ENCODE data around the gene TPP2.

TPP2 gene

DNA sequence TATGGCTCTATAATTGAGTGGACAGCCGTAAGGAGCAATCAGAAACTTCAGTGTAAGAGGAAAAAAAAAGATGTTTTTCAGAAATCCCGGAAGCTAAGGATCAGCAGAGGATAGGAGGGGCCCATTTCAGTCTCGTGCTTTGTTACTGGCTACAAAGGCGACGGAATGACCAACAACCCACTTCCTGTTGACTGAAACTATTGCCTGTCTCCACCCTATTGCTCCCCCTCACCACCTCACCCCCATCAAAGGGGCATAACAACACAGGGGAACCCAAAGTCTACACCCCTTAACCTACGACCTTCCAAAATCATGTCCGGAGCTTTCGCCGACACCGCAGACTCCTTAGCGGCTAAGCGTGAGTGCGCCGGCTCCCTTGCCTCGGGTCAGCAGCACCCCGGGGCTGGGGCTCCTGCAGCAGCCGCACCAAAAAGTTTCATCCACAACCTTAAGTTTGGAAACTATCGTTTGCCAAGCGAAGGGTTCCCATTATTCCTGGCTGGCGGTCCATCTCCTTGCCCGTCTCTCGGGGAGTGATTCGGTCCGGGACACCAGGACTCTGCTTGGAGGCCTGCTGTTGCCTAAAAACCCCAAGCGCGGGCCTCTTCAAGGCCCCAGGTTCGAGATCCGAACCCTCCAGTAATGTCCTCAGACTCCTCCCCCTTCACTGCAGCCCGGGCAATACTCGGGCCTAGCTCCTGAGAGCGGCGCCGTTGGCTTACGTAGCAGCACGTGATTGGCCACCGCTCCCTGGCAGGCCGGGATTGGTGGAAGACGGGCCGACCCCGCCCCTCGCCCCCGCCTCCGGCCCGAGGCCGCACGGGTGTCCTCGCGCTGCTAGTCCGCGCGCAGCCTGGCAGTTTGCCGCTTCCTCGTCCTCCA is at the start of gene TPP2:
TPP2 (plus strand) TSS at position 840 of the 882 bp plus-strand sequence. CDS start 53 bp downstream, outside the sequence.
- TF ChIP-seq, protein P1, sequence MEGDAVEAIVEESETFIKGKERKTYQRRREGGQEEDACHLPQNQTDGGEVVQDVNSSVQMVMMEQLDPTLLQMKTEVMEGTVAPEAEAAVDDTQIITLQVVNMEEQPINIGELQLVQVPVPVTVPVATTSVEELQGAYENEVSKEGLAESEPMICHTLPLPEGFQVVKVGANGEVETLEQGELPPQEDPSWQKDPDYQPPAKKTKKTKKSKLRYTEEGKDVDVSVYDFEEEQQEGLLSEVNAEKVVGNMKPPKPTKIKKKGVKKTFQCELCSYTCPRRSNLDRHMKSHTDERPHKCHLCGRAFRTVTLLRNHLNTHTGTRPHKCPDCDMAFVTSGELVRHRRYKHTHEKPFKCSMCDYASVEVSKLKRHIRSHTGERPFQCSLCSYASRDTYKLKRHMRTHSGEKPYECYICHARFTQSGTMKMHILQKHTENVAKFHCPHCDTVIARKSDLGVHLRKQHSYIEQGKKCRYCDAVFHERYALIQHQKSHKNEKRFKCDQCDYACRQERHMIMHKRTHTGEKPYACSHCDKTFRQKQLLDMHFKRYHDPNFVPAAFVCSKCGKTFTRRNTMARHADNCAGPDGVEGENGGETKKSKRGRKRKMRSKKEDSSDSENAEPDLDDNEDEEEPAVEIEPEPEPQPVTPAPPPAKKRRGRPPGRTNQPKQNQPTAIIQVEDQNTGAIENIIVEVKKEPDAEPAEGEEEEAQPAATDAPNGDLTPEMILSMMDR (IDR thresholded peaks at IDR 0.05; ENCODE audit: low read depth, low read length), result no peak
- H3K4me3 ChIP-seq (replicated peaks in 1 of 2; ENCODE audit: low read depth in 2 of 2, low read length in 2 of 2), result peak within 1 kb of the TSS; percentile 81 to 85
- peak; percentile 99 to 100 for DNase-seq (ENCODE audit: low read depth in 2 of 2)

DNA sequence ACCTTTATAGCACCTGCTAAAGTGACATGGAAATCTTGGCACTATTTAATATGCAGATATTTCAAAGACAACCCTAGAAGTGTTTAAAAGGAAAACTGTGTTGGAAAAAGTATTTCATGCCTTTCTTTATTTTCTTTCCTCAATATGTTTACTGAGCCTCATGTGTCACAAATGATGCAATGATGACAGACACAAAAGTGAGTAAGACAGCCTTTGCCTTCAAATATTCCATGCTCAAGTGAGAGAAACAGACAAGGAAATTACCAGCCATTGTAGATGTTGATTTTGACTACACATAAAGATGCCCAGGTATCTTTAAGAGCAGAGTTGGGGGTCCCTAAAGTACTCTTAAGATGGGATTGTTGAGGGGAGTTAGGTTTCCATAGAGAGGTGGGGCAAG is 48.0 kb upstream of the TPP2 start:
- DNase-seq (ENCODE audit: low read depth in 2 of 2), result peak in 1 of 2 donors; percentile 15
- no peak overlapping the region for H3K4me3 ChIP-seq (replicated peaks in 1 of 2; ENCODE audit: low read depth in 2 of 2, low read length in 2 of 2)
- TF ChIP-seq, protein P1 (IDR thresholded peaks at IDR 0.05; ENCODE audit: low read depth, low read length), result no peak

DNA sequence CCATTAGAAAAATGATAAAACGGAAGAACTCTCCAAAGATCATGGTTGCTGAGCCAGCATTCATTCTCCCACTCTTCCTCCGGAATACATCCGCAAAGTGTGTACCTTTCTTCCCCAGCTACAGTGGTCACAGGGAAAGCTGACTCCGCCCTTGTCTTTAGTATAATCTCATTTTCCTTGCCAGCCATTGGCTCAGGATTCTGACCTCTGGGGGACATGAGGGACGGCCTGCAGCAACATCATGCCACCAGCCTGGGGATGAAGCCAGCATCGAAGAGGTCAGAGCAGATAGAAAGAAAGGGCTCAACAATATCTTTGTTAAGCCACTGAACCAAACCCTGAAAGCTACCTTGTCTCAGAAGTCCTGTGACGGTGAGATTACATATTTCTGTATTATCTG is 46.3 kb upstream of the TPP2 start:
- no peak overlapping the region for H3K4me3 ChIP-seq (replicated peaks in 1 of 2; ENCODE audit: low read depth in 2 of 2, low read length in 2 of 2)
- no peak for DNase-seq (ENCODE audit: low read depth in 2 of 2)
- TF ChIP-seq, protein P1 (IDR thresholded peaks at IDR 0.05; ENCODE audit: low read depth, low read length), result no peak

DNA sequence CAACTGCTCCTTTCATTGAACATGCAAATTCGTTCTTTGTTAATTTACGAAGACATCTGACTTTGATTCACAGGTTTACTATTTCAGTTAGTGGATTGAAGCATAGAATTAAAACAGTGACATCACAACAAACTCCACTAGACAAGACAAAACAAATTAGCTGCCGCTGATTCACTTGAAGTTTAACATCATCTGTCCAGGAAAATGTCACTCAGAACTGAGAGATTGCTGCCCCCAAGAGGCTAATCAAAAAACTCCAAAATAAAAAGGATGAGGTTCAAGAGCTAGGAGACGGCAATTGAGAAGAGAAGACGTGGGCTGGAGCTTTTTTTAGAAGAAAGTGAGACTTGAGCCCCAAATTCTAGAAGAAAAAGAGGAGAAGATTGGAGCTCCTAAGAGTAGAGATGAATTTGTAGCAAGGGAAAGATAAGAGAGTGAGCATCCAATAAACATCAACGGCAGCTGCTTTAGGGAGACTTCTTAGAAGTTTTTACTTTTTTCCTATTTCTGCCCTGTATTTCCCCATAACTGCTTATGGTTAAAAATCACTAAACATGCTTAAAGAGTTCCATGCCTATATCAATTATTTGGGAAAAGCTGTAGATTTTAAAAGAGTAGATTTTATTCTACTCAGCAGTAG is 40.8 kb upstream of the TPP2 start:
- peak; percentile 44 to 64 for DNase-seq (ENCODE audit: low read depth in 2 of 2)
- no peak overlapping the region for H3K4me3 ChIP-seq (replicated peaks in 1 of 2; ENCODE audit: low read depth in 2 of 2, low read length in 2 of 2)
- TF ChIP-seq, protein P1 (IDR thresholded peaks at IDR 0.05; ENCODE audit: low read depth, low read length), result peak; percentile 36

DNA sequence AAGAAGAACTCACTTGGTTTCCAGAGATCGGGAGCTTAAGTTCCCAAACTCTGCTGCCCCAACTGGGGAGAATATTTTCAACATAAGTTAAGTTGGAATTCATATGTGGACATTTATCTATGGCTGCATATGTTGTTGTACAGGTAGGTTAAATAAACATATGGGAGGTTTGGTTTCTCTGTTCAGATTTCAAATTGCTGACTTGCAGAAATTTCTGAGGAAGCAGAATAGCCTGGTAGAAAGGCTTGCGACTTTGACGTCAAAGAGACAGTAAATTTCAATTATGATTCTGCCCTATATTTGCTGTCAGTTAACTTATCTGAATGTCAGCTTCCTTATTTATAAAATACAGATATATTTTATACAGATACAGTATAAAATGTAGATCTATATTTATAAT is 40.0 kb upstream of the TPP2 start:
- TF ChIP-seq, protein P1 (IDR thresholded peaks at IDR 0.05; ENCODE audit: low read depth, low read length), result no peak
- DNase-seq (ENCODE audit: low read depth in 2 of 2), result no peak
- no peak overlapping the region for H3K4me3 ChIP-seq (replicated peaks in 1 of 2; ENCODE audit: low read depth in 2 of 2, low read length in 2 of 2)

DNA sequence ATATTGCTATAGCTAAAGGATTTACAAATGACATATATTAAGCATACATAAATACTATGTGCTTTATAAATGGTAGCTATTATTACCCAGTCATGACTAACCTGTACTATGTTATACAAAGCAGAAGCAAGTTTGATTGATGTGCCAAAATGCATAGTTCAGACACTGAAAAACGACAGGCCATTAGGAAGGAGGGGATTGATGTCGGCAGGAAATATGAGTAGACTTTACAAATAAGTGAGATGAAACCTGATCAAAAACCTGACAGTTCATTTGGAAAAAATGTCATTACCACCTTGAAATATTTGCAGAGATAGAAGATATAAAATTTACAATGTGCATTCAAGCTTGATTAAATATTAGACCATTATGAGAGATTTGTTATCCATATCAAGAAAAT is 38.8 kb upstream of the TPP2 start:
- no peak overlapping the region for H3K4me3 ChIP-seq (replicated peaks in 1 of 2; ENCODE audit: low read depth in 2 of 2, low read length in 2 of 2)
- TF ChIP-seq, protein P1 (IDR thresholded peaks at IDR 0.05; ENCODE audit: low read depth, low read length), result no peak
- no peak for DNase-seq (ENCODE audit: low read depth in 2 of 2)

All from cardiac fibroblast (primary cell).